ENCODE results near the gene NOTCH1.
"Not testable (repeated sequence)": the region's sequence is repeated elsewhere in the genome, so short reads cannot be mapped to it uniquely, and the experiment has no call there.

NOTCH1 gene

GRCh38 chr9:136584401-136584932 is 38.6 kb upstream of the NOTCH1 start:
- no peak for DNase-seq
- H3F3A ChIP-seq (ENCODE audit: insufficient read depth, low read length): no peaks in the 10 kb centered on the region
- no peaks in the 10 kb centered on the region for H3K36me3 ChIP-seq (replicated peaks; ENCODE audit: insufficient read depth, low read length)
- H2AFZ ChIP-seq (ENCODE audit: low read length): no peak overlapping the region
- H3K79me2 ChIP-seq (ENCODE audit: low read length): no peaks in the 10 kb centered on the region
- no peak overlapping the region for H3K27ac ChIP-seq (ENCODE audit: low read length)
- H3K4me1 ChIP-seq (ENCODE audit: low read length): no peaks in the 10 kb centered on the region
- peaks cover 59% of the 10 kb centered on the region for H3K27me3 ChIP-seq (replicated peaks; ENCODE audit: insufficient read depth, low read length)
- H3K4me2 ChIP-seq (ENCODE audit: low read depth, low read length): no peak overlapping the region
- H3K9me3 ChIP-seq (replicated peaks; ENCODE audit: insufficient read depth, low read length): no peaks in the 10 kb centered on the region
- H3K9me2 ChIP-seq (replicated peaks; ENCODE audit: insufficient read depth, low read length): no peaks in the 10 kb centered on the region
- no peak overlapping the region for H3K4me3 ChIP-seq (ENCODE audit: low read length)
- no peak overlapping the region for H3K9ac ChIP-seq (ENCODE audit: low read length)
- H4K20me1 ChIP-seq (ENCODE audit: insufficient read depth, low read length): no peaks in the 10 kb centered on the region
- TF ChIP-seq, protein P1, sequence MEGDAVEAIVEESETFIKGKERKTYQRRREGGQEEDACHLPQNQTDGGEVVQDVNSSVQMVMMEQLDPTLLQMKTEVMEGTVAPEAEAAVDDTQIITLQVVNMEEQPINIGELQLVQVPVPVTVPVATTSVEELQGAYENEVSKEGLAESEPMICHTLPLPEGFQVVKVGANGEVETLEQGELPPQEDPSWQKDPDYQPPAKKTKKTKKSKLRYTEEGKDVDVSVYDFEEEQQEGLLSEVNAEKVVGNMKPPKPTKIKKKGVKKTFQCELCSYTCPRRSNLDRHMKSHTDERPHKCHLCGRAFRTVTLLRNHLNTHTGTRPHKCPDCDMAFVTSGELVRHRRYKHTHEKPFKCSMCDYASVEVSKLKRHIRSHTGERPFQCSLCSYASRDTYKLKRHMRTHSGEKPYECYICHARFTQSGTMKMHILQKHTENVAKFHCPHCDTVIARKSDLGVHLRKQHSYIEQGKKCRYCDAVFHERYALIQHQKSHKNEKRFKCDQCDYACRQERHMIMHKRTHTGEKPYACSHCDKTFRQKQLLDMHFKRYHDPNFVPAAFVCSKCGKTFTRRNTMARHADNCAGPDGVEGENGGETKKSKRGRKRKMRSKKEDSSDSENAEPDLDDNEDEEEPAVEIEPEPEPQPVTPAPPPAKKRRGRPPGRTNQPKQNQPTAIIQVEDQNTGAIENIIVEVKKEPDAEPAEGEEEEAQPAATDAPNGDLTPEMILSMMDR (IDR thresholded peaks at IDR 0.05; ENCODE audit: low read length): no peak
- no peak for TF ChIP-seq EZH2 (optimal IDR thresholded peaks at IDR 0.05; ENCODE audit: low read depth, low read length)
- no peak for TF ChIP-seq EZH2phosphoT487 (IDR thresholded peaks at IDR 0.05; ENCODE audit: low read length)

GRCh38 chr9:136582977-136583735 is 37.3 kb upstream of the NOTCH1 start:
- Histone ChIP-seq H3K36me3 (replicated peaks; ENCODE audit: insufficient read depth, low read length) (no peaks in the 10 kb centered on the region), H3K4me3 (ENCODE audit: low read length) (no peak overlapping the region), H3K27ac (ENCODE audit: low read length) (no peak overlapping the region), H3K79me2 (ENCODE audit: low read length) (no peaks in the 10 kb centered on the region), H3K4me1 (ENCODE audit: low read length) (no peaks in the 10 kb centered on the region), H4K20me1 (ENCODE audit: insufficient read depth, low read length) (no peaks in the 10 kb centered on the region), H2AFZ (ENCODE audit: low read length) (no peak overlapping the region), H3F3A (ENCODE audit: insufficient read depth, low read length) (no peaks in the 10 kb centered on the region), H3K9me2 (replicated peaks; ENCODE audit: insufficient read depth, low read length) (no peaks in the 10 kb centered on the region), H3K9me3 (replicated peaks; ENCODE audit: insufficient read depth, low read length) (no peaks in the 10 kb centered on the region), H3K4me2 (ENCODE audit: low read depth, low read length) (no peak overlapping the region), H3K27me3 (replicated peaks; ENCODE audit: insufficient read depth, low read length) (peaks cover 46% of the 10 kb centered on the region), H3K9ac (ENCODE audit: low read length) (no peak overlapping the region)
- DNase-seq: no peak
- TF ChIP-seq EZH2phosphoT487 (IDR thresholded peaks at IDR 0.05; ENCODE audit: low read length): no peak
- TF ChIP-seq EZH2 (optimal IDR thresholded peaks at IDR 0.05; ENCODE audit: low read depth, low read length): no peak
- TF ChIP-seq, protein P1 (IDR thresholded peaks at IDR 0.05; ENCODE audit: low read length): no peak

- Histone ChIP-seq H3F3A (ENCODE audit: insufficient read depth, low read length) (no peaks in the 10 kb centered on the region), H2AFZ (ENCODE audit: low read length) (no peak overlapping the region), H3K9ac (ENCODE audit: low read length) (no peak overlapping the region), H3K79me2 (ENCODE audit: low read length) (no peaks in the 10 kb centered on the region), H3K9me2 (replicated peaks; ENCODE audit: insufficient read depth, low read length) (no peaks in the 10 kb centered on the region), H3K4me2 (ENCODE audit: low read depth, low read length) (no peak overlapping the region), H3K4me3 (ENCODE audit: low read length) (no peak overlapping the region), H4K20me1 (ENCODE audit: insufficient read depth, low read length) (no peaks in the 10 kb centered on the region), H3K27me3 (replicated peaks; ENCODE audit: insufficient read depth, low read length) (peaks cover 35% of the 10 kb centered on the region), H3K27ac (ENCODE audit: low read length) (no peak overlapping the region), H3K4me1 (ENCODE audit: low read length) (no peaks in the 10 kb centered on the region), H3K9me3 (replicated peaks; ENCODE audit: insufficient read depth, low read length) (no peaks in the 10 kb centered on the region), H3K36me3 (replicated peaks; ENCODE audit: insufficient read depth, low read length) (no peaks in the 10 kb centered on the region)
- TF ChIP-seq EZH2 (optimal IDR thresholded peaks at IDR 0.05; ENCODE audit: low read depth, low read length): no peak
- TF ChIP-seq, protein P1 (IDR thresholded peaks at IDR 0.05; ENCODE audit: low read length): no peak
- no peak for TF ChIP-seq EZH2phosphoT487 (IDR thresholded peaks at IDR 0.05; ENCODE audit: low read length)
- DNase-seq: no peak
These were observed 36.0 kb upstream of the NOTCH1 start for GRCh38 chr9:136581614-136582447.

GRCh38 chr9:136579650-136580219 is 33.9 kb upstream of the NOTCH1 start:
- not testable (repeated sequence) for H3F3A ChIP-seq (ENCODE audit: insufficient read depth, low read length); H3K79me2 ChIP-seq (ENCODE audit: low read length); H3K9me3 ChIP-seq (replicated peaks; ENCODE audit: insufficient read depth, low read length); H3K36me3 ChIP-seq (replicated peaks; ENCODE audit: insufficient read depth, low read length); H4K20me1 ChIP-seq (ENCODE audit: insufficient read depth, low read length); H2AFZ ChIP-seq (ENCODE audit: low read length); H3K4me1 ChIP-seq (ENCODE audit: low read length); H3K4me3 ChIP-seq (ENCODE audit: low read length); H3K27ac ChIP-seq (ENCODE audit: low read length); DNase-seq; H3K4me2 ChIP-seq (ENCODE audit: low read depth, low read length); H3K9me2 ChIP-seq (replicated peaks; ENCODE audit: insufficient read depth, low read length); H3K9ac ChIP-seq (ENCODE audit: low read length)
- peaks cover 14% of the 10 kb centered on the region for H3K27me3 ChIP-seq (replicated peaks; ENCODE audit: insufficient read depth, low read length)
